ENCODE measurements around the gene ATP6V1F. TPM values are rescaled to one million over a fixed set of nuclear protein-coding genes. Genes with fewer than 3 reads are reported as not detected.

The ATP6V1F gene
- total RNA-seq, 2 experiments from 2014 or later: 49.6 to 54.3 TPM

- Mint-ChIP-seq H3K4me3 (no peak overlapping the region), H3K4me1 (ENCODE audit: low read depth) (no peaks in the 10 kb centered on the region)
Measured at GRCh38 chr7:128847721-128848211, 14.9 kb upstream of the ATP6V1F start.

DNA sequence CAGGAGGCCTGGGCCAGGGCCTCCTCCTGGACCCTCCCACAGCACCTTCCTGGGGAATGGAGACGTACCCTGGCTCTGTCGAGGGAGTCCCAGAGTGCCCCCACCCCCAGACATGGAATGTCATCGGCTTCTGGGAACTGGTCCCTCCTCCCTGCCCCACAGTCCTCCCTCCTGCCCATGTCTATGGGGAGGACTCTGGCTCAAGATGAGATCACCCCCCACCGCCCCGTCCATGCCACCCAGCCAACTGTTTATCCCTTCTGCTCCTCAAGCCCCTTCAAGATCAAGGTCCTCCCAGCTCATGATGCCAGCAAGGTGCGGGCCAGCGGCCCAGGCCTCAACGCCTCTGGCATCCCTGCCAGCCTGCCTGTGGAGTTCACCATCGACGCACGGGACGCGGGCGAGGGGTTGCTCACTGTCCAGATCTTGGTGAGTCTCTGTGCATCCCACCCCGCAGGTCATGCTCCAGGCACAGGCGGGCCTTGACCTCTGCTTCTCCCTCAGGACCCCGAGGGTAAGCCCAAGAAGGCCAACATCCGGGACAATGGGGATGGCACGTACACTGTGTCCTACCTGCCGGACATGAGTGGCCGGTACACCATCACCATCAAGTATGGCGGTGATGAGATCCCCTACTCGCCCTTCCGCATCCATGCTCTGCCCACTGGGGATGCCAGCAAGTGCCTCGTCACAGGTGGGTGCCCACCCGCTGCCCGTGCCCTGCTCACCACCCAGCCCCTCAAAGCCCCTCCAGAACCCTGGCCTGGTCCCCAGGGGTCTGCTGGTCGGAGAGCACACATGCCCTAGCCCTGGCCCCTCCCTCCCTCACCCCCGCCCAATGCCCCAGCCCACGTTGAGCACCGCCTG, 14.1 kb upstream of the ATP6V1F start:
- Mint-ChIP-seq H3K4me1 (ENCODE audit: low read depth) (no peaks in the 10 kb centered on the region), H3K9me3 (no peaks in the 10 kb centered on the region), H3K27ac (no peak overlapping the region), H3K36me3 (ENCODE audit: low read depth) (no peaks in the 10 kb centered on the region), H3K4me3 (no peak overlapping the region), H3K27me3 (no peaks in the 10 kb centered on the region)
- H3K4me1 ChIP-seq (ENCODE audit: insufficient read depth, low read length): no peaks in the 10 kb centered on the region
- intact Hi-C loops (cut with DNase I, micrococcal nuclease): no loop called here
- ChIA-PET POLR2A (no interaction called here), CTCF (no interaction called here)
- no peak for DNase-seq
- peaks cover 0 to 2% of the 10 kb centered on the region in 2 experiments for H3K27me3 ChIP-seq (ENCODE audit: control insufficient read depth in 1 of 2, insufficient read depth in 2 of 2, low read length in 2 of 2)
- no peak for ATAC-seq (ENCODE audit: poor library complexity)
- TF ChIP-seq, protein P1, sequence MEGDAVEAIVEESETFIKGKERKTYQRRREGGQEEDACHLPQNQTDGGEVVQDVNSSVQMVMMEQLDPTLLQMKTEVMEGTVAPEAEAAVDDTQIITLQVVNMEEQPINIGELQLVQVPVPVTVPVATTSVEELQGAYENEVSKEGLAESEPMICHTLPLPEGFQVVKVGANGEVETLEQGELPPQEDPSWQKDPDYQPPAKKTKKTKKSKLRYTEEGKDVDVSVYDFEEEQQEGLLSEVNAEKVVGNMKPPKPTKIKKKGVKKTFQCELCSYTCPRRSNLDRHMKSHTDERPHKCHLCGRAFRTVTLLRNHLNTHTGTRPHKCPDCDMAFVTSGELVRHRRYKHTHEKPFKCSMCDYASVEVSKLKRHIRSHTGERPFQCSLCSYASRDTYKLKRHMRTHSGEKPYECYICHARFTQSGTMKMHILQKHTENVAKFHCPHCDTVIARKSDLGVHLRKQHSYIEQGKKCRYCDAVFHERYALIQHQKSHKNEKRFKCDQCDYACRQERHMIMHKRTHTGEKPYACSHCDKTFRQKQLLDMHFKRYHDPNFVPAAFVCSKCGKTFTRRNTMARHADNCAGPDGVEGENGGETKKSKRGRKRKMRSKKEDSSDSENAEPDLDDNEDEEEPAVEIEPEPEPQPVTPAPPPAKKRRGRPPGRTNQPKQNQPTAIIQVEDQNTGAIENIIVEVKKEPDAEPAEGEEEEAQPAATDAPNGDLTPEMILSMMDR (IDR thresholded peaks at IDR 0.05): no peak
- no peak overlapping the region for H3K27ac ChIP-seq (ENCODE audit: low read depth in 1 of 2, low read length in 2 of 2)
- no peaks in the 10 kb centered on the region for H3K36me3 ChIP-seq (ENCODE audit: insufficient read depth, low read length)
- no peak overlapping the region for H3K4me3 ChIP-seq (ENCODE audit: low read length)
- no peaks in the 10 kb centered on the region for H3K9me3 ChIP-seq (ENCODE audit: control insufficient read depth in 1 of 2, insufficient read depth in 1 of 2, low read length in 2 of 2)

More at GRCh38 chr7:128847721-128848211, 14.9 kb upstream of the ATP6V1F start:
- no peaks in the 10 kb centered on the region for H3K4me1 ChIP-seq (ENCODE audit: insufficient read depth, low read length)
- H3K4me3 ChIP-seq (ENCODE audit: low read length): no peak overlapping the region
- ChIA-PET CTCF (interaction anchor here (0.6 kb wide), 1 partner anchor 116 kb away, joined by 4 read pairs; no protein-coding TSS in a partner anchor), POLR2A (no interaction called here)
- DNase-seq (no peak), ATAC-seq (ENCODE audit: poor library complexity) (no peak)
- Mint-ChIP-seq H3K27ac (no peak overlapping the region), H3K27me3 (no peaks in the 10 kb centered on the region), H3K36me3 (ENCODE audit: low read depth) (no peaks in the 10 kb centered on the region), H3K9me3 (no peaks in the 10 kb centered on the region)
- H3K36me3 ChIP-seq (ENCODE audit: insufficient read depth, low read length): no peaks in the 10 kb centered on the region
- H3K9me3 ChIP-seq (ENCODE audit: control insufficient read depth in 1 of 2, insufficient read depth in 1 of 2, low read length in 2 of 2): no peaks in the 10 kb centered on the region
- peaks cover 0 to 2% of the 10 kb centered on the region in 2 experiments for H3K27me3 ChIP-seq (ENCODE audit: control insufficient read depth in 1 of 2, insufficient read depth in 2 of 2, low read length in 2 of 2)
- H3K27ac ChIP-seq (ENCODE audit: low read depth in 1 of 2, low read length in 2 of 2): no peak overlapping the region
- TF ChIP-seq, protein P1 (IDR thresholded peaks at IDR 0.05): no peak
- intact Hi-C loops (cut with DNase I, micrococcal nuclease): no loop called here

DNA sequence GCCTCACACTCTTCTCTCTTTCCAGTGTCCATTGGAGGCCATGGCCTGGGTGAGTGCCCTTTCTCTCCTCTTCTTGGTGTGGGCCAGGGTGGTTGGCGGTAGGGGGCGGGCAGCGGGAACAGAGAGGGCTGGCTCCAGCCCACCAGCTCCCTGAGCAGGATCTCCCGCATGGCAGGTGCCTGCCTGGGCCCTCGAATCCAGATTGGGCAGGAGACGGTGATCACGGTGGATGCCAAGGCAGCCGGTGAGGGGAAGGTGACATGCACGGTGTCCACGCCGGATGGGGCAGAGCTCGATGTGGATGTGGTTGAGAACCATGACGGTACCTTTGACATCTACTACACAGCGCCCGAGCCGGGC, 13.5 kb upstream of the ATP6V1F start:
- ATAC-seq (ENCODE audit: poor library complexity) (no peak), DNase-seq (no peak)
- TF ChIP-seq, protein P1 (IDR thresholded peaks at IDR 0.05): no peak
- no peaks in the 10 kb centered on the region for H3K4me1 ChIP-seq (ENCODE audit: insufficient read depth, low read length)
- no peak overlapping the region for H3K4me3 ChIP-seq (ENCODE audit: low read length)
- H3K4me3 Mint-ChIP-seq: no peak overlapping the region
- H3K9me3 ChIP-seq (ENCODE audit: control insufficient read depth in 1 of 2, insufficient read depth in 1 of 2, low read length in 2 of 2): no peaks in the 10 kb centered on the region
- no peaks in the 10 kb centered on the region for H3K36me3 ChIP-seq (ENCODE audit: insufficient read depth, low read length)
- no peak overlapping the region for H3K27ac Mint-ChIP-seq
- CTCF ChIA-PET: no interaction called here
- no peaks in the 10 kb centered on the region for H3K27me3 Mint-ChIP-seq
- H3K27me3 ChIP-seq (ENCODE audit: control insufficient read depth in 1 of 2, insufficient read depth in 2 of 2, low read length in 2 of 2): peaks cover 0 to 2% of the 10 kb centered on the region in 2 experiments
- intact Hi-C loops (cut with DNase I, micrococcal nuclease): no loop called here
- H3K9me3 Mint-ChIP-seq: no peaks in the 10 kb centered on the region
- H3K27ac ChIP-seq (ENCODE audit: low read depth in 1 of 2, low read length in 2 of 2): no peak overlapping the region
- H3K36me3 Mint-ChIP-seq (ENCODE audit: low read depth): no peaks in the 10 kb centered on the region
- POLR2A ChIA-PET: no interaction called here
- H3K4me1 Mint-ChIP-seq (ENCODE audit: low read depth): no peaks in the 10 kb centered on the region
